Common myeloid progenitor, CD34-positive (primary cell): ENCODE measurements around the gene WDR7.
A peak's percentile ranks its signal among the peaks of the same experiment; 100 is the strongest.

Experiments
- CTCF ChIA-PET: fragments of 350-600 bp; sonication (Branson Sonifier 250); formaldehyde crosslinking; loops from one replicate; lab custom pipeline; 2021; ENCODE audit warnings: antibody characterized with exemption; lab: Charles Lee
- POLR2A ChIA-PET: fragments of 350-600 bp; sonication (Branson Sonifier 250); formaldehyde crosslinking; loops from one replicate; lab custom pipeline; 2021; ENCODE audit warnings: antibody characterized with exemption; lab: Charles Lee
- DNase-seq, 3 donors: peaks; one replicate each; pipeline versions ENCODE4 v3.0.0 to v3.0.0-alpha.2; 2013
- H3K27ac ChIP-seq, 2 experiments: 1 replicate in 1 of 2; 2 replicates in 1 of 2; pipeline ENCODE4 v1.7.0; 2013; ENCODE audit warnings: inconsistent platforms in 2 of 2, low read length in 2 of 2, mild to moderate bottlenecking in 2 of 2, low read depth in 1 of 2, moderate library complexity in 1 of 2; ENCODE audit not compliant: severe bottlenecking in 2 of 2, insufficient read depth in 1 of 2, poor library complexity in 1 of 2
- H3K27me3 ChIP-seq, 5 experiments: replicated peaks in 2 of 5; 1 replicate in 3 of 5; 2 replicates in 2 of 5; pipeline versions ENCODE4 v1.6.1 to v1.7.0; 2013; ENCODE audit warnings: low read length in 4 of 5, mild to moderate bottlenecking in 2 of 5, moderate library complexity in 2 of 5, inconsistent platforms in 1 of 5; ENCODE audit not compliant: insufficient read depth in 5 of 5, control insufficient read depth in 4 of 5
- H3K36me3 ChIP-seq, 4 experiments: 1 replicate in 2 of 4; 2 replicates in 2 of 4; pipeline versions ENCODE4 v1.6.1 to v1.7.0; 2013; ENCODE audit warnings: low read length in 3 of 4, control low read depth in 1 of 4, mild to moderate bottlenecking in 1 of 4; ENCODE audit not compliant: control insufficient read depth in 4 of 4, insufficient read depth in 4 of 4
- H3K4me1 ChIP-seq, 4 experiments: 1 replicate in 3 of 4; 2 replicates in 1 of 4; pipeline versions ENCODE4 v1.6.1 to v1.7.1; 2013; ENCODE audit warnings: low read length in 3 of 4, mild to moderate bottlenecking in 3 of 4, control low read depth in 1 of 4, inconsistent platforms in 1 of 4, moderate library complexity in 1 of 4; ENCODE audit not compliant: control insufficient read depth in 4 of 4, insufficient read depth in 4 of 4; ENCODE audit errors: control extremely low read depth in 1 of 4
- H3K4me3 ChIP-seq, 7 experiments: 1 replicate in 4 of 7; 2 replicates in 3 of 7; pipeline versions ENCODE4 v1.5.1 to v1.7.0; 2013; ENCODE audit warnings: mild to moderate bottlenecking in 7 of 7, low read length in 6 of 7, moderate library complexity in 6 of 7, inconsistent platforms in 2 of 7, low read depth in 2 of 7, control low read depth in 1 of 7; ENCODE audit not compliant: insufficient read depth in 4 of 7, control insufficient read depth in 1 of 7; ENCODE audit errors: extremely low read depth in 1 of 7
- H3K9me3 ChIP-seq, 5 experiments: 1 replicate in 4 of 5; 2 replicates in 1 of 5; pipeline versions ENCODE4 v1.6.1 to v1.7.1; 2013; ENCODE audit warnings: low read length in 4 of 5, mild to moderate bottlenecking in 2 of 5, inconsistent platforms in 1 of 5, low read depth in 1 of 5, moderate library complexity in 1 of 5; ENCODE audit not compliant: control insufficient read depth in 4 of 5, insufficient read depth in 2 of 5; ENCODE audit errors: control extremely low read depth in 1 of 5
- WGBS: methylation state at CpG from one replicate; pipeline ENCODE4 v1.1.5; 2013; ENCODE audit not compliant: insufficient coverage; 5-methylcytosine and 5-hydroxymethylcytosine counted together

WDR7 gene

GRCh38 chr18:56662502-56662901 is 11.3 kb downstream of the WDR7 start:
- WGBS = 94% methylated on average over 2 of the region's 5 CpGs
- H3K4me3 ChIP-seq = no peak overlapping the region
- no peaks in the 10 kb centered on the region for H3K4me1 ChIP-seq
- POLR2A ChIA-PET = no interaction called here
- no peaks in the 10 kb centered on the region for H3K9me3 ChIP-seq
- CTCF ChIA-PET = interaction anchor here (1.3 kb wide), 1 partner anchor 11 kb away, joined by 6 read pairs; the partner anchor contains the start of gene WDR7
- no peak overlapping the region for H3K27ac ChIP-seq
- H3K27me3 ChIP-seq = no peaks in the 10 kb centered on the region
- DNase-seq = no peak
- H3K36me3 ChIP-seq = no peaks in the 10 kb centered on the region

- POLR2A ChIA-PET = no interaction called here
- no CpG with 5 or more reads among the region's 2 CpGs for WGBS
These were observed 11.7 kb downstream of the WDR7 start for GRCh38 chr18:56662902-56663301.

GRCh38 chr18:56672391-56672790 is 21.2 kb downstream of the WDR7 start:
- no peak overlapping the region for H3K27ac ChIP-seq
- 80% methylated on average over 5 of the region's 8 CpGs for WGBS

More at GRCh38 chr18:56662902-56663301, 11.7 kb downstream of the WDR7 start:
- Histone ChIP-seq H3K27me3 (no peaks in the 10 kb centered on the region), H3K27ac (no peak overlapping the region), H3K4me1 (no peaks in the 10 kb centered on the region), H3K4me3 (no peak overlapping the region), H3K36me3 (no peaks in the 10 kb centered on the region), H3K9me3 (no peaks in the 10 kb centered on the region)
- CTCF ChIA-PET = no interaction called here
- DNase-seq = peak in 2 of 3 donors; percentile 15 to 53

GRCh38 chr18:56672981-56673380 is 21.8 kb downstream of the WDR7 start:
- DNase-seq = no peak
- Histone ChIP-seq H3K4me1 (no peaks in the 10 kb centered on the region), H3K27ac (no peak overlapping the region), H3K4me3 (no peak overlapping the region), H3K36me3 (peaks cover 0 to 25% (median 6%) of the 10 kb centered on the region in 4 experiments), H3K27me3 (no peaks in the 10 kb centered on the region), H3K9me3 (peaks cover 0 to 13% (median 0%) of the 10 kb centered on the region in 5 experiments)
- CTCF ChIA-PET = no interaction called here
- no CpG with 5 or more reads among the region's 3 CpGs for WGBS
- POLR2A ChIA-PET = no interaction called here

More at GRCh38 chr18:56672391-56672790, 21.2 kb downstream of the WDR7 start:
- Histone ChIP-seq H3K36me3 (peaks cover 0 to 23% (median 6%) of the 10 kb centered on the region in 4 experiments), H3K27me3 (no peaks in the 10 kb centered on the region), H3K9me3 (peaks cover 0 to 13% (median 0%) of the 10 kb centered on the region in 5 experiments), H3K4me1 (no peaks in the 10 kb centered on the region), H3K4me3 (no peak overlapping the region)
- ChIA-PET CTCF (no interaction called here), POLR2A (no interaction called here)
- no peak for DNase-seq

- ChIA-PET CTCF (no interaction called here), POLR2A (interaction anchor here (0.6 kb wide), 1 partner anchor 1089 kb away, joined by 4 read pairs; no protein-coding TSS in a partner anchor)
These were observed 25.5 kb downstream of the WDR7 start for GRCh38 chr18:56676639-56677038.

GRCh38 chr18:56678836-56679565 is 27.8 kb downstream of the WDR7 start:
- Histone ChIP-seq H3K4me3 (no peak overlapping the region), H3K36me3 (peaks cover 5 to 15% (median 7%) of the 10 kb centered on the region in 4 experiments), H3K9me3 (peaks cover 0 to 13% (median 0%) of the 10 kb centered on the region in 5 experiments), H3K27ac (no peak overlapping the region), H3K27me3 (no peaks in the 10 kb centered on the region), H3K4me1 (no peaks in the 10 kb centered on the region)
- DNase-seq = no peak
- CTCF ChIA-PET = interaction anchor here (1.6 kb wide), 1 partner anchor 14 kb away, joined by 4 read pairs; no protein-coding TSS in a partner anchor
- WGBS = 100% methylated on average over 1 of the region's 4 CpGs
- POLR2A ChIA-PET = no interaction called here

More at GRCh38 chr18:56676639-56677038, 25.5 kb downstream of the WDR7 start:
- H3K4me3 ChIP-seq = no peak overlapping the region
- DNase-seq = no peak
- H3K27ac ChIP-seq = no peak overlapping the region
- WGBS = no CpG with 5 or more reads among the region's 2 CpGs
- H3K4me1 ChIP-seq = no peaks in the 10 kb centered on the region
- H3K9me3 ChIP-seq = peaks cover 0 to 13% (median 0%) of the 10 kb centered on the region in 5 experiments
- peaks cover 5 to 25% (median 7%) of the 10 kb centered on the region in 4 experiments for H3K36me3 ChIP-seq
- H3K27me3 ChIP-seq = no peaks in the 10 kb centered on the region

GRCh38 chr18:56684277-56684676 is 33.1 kb downstream of the WDR7 start:
- ChIA-PET POLR2A (no interaction called here), CTCF (no interaction called here)

More at GRCh38 chr18:56684277-56684676, 33.1 kb downstream of the WDR7 start:
- Histone ChIP-seq H3K36me3 (peaks cover 2 to 17% (median 6%) of the 10 kb centered on the region in 4 experiments), H3K9me3 (no peaks in the 10 kb centered on the region), H3K4me3 (no peak overlapping the region), H3K27ac (no peak overlapping the region), H3K4me1 (no peaks in the 10 kb centered on the region), H3K27me3 (no peaks in the 10 kb centered on the region)
- no peak for DNase-seq
- WGBS = 100% methylated on average over 3 of the region's 3 CpGs
